ENCODE measurements around the gene SLC26A6. TPM values are rescaled to one million over a fixed set of nuclear protein-coding genes. Genes with fewer than 3 reads are reported as not detected.

Gene SLC26A6
- total and polyA plus RNA-seq, 2 donors (not counting 1 experiment from before 2014, with no cell fraction given), result 22.5 to 26.7 TPM

DNA sequence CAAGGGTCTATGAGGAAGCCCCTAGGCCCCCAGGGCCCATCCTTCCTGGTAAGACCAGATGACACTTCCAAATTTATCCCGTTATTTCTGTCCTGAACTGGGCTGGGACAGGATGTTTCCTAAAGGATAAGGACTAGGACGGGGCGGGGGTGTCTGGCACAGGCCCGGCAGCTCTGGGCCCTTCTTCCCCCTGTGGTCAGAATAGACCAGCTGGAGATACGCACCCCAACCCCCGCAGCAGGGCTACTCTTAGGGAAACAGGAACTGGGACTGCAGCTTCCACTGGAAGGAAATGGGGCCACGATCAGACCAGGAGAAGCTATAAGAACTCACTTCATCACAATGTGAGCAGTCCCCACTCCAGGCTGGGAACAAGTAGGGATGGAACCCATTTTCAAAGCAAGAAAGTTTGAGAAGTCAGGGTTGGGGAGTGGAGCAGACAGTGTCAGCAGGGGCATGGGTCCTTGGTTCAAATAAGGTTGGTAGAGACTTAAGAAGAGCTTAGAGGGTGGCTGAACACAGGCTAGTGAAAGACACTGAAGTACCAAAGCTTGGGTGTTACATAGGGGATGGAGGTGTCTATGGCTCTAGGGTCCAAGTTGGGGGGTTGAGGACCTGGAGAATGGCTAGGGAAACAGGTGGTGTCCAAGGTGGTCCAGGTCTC is 49.4 kb upstream of the SLC26A6 start:
- Mint-ChIP-seq H3K27ac (peak overlapping the region; percentile 77), H3K9me3 (ENCODE audit: insufficient read depth) (no peaks in the 10 kb centered on the region), H3K4me3 (peak overlapping the region; percentile 84), H3K4me1 (peaks cover 35% of the 10 kb centered on the region), H3K27me3 (no peaks in the 10 kb centered on the region)
- H3K27ac ChIP-seq (ENCODE audit: low read length in 2 of 2), result no peak overlapping the region
- no peak for ATAC-seq (ENCODE audit: low read depth)
- ChIA-PET POLR2A (no interaction called here), CTCF (interaction anchor here (0.5 to 1.3 kb wide), 3 partner anchors 14 to 941 kb away, joined by 3 read pairs; no protein-coding TSS in a partner anchor)
- H3K9ac ChIP-seq (ENCODE audit: low read length), result peak overlapping the region; percentile 10
- H3K79me2 ChIP-seq (ENCODE audit: control insufficient read depth, insufficient read depth, low read length), result no peaks in the 10 kb centered on the region
- H3K27me3 ChIP-seq (replicated peaks in 1 of 4; ENCODE audit: control extremely low read depth in 1 of 4, control insufficient read depth in 3 of 4, insufficient read depth in 4 of 4, low read length in 3 of 4), result no peaks in the 10 kb centered on the region
- H2AFZ ChIP-seq (ENCODE audit: insufficient read depth, low read depth, low read length, poor library complexity, severe bottlenecking), result no peak overlapping the region
- H3K4me2 ChIP-seq (replicated peaks; ENCODE audit: low read depth, low read length, poor library complexity, severe bottlenecking), result peak overlapping the region; percentile 75
- intact Hi-C loops (cut with micrococcal nuclease), result loop anchor here (1.0 to 10.0 kb wide), 5 partner anchors 20 to 597 kb away; partner anchors contain the start of gene IP6K2
- H3K36me3 ChIP-seq (replicated peaks in 1 of 2; ENCODE audit: control extremely low read depth in 1 of 2, control insufficient read depth in 1 of 2, extremely low read depth in 1 of 2, insufficient read depth in 2 of 2, low read length in 1 of 2), result peaks cover 0 to 26% of the 10 kb centered on the region in 2 experiments
- peaks cover 4% of the 10 kb centered on the region for H4K20me1 ChIP-seq (ENCODE audit: control insufficient read depth, insufficient read depth, low read length, poor library complexity, severe bottlenecking)
- H3K4me3 ChIP-seq (ENCODE audit: control extremely low read depth in 1 of 5, extremely low read depth in 1 of 5, insufficient read depth in 1 of 5, low read depth in 2 of 5, low read length in 4 of 5), result no peak overlapping the region
- H3K4me1 ChIP-seq (ENCODE audit: control insufficient read depth in 2 of 2, insufficient read depth in 2 of 2, low read length in 2 of 2), result peaks cover 20 to 35% of the 10 kb centered on the region in 2 donors
- H3K9me3 ChIP-seq (ENCODE audit: control extremely low read depth in 1 of 3, control insufficient read depth in 2 of 3, insufficient read depth in 1 of 3, low read length in 2 of 3), result no peaks in the 10 kb centered on the region
- DNase-seq, result no peak
- TF ChIP-seq EZH2 (IDR thresholded peaks at IDR 0.05; ENCODE audit: borderline replicate concordance, insufficient read depth, low read depth, low read length, poor library complexity, severe bottlenecking), result no peak
- TF ChIP-seq, protein P1, sequence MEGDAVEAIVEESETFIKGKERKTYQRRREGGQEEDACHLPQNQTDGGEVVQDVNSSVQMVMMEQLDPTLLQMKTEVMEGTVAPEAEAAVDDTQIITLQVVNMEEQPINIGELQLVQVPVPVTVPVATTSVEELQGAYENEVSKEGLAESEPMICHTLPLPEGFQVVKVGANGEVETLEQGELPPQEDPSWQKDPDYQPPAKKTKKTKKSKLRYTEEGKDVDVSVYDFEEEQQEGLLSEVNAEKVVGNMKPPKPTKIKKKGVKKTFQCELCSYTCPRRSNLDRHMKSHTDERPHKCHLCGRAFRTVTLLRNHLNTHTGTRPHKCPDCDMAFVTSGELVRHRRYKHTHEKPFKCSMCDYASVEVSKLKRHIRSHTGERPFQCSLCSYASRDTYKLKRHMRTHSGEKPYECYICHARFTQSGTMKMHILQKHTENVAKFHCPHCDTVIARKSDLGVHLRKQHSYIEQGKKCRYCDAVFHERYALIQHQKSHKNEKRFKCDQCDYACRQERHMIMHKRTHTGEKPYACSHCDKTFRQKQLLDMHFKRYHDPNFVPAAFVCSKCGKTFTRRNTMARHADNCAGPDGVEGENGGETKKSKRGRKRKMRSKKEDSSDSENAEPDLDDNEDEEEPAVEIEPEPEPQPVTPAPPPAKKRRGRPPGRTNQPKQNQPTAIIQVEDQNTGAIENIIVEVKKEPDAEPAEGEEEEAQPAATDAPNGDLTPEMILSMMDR (IDR thresholded peaks at IDR 0.05), result no peak
- WGBS (ENCODE audit: insufficient coverage), result 57% methylated on average over 6 of the region's 7 CpGs

GRCh38 chr3:48684054-48684349 is 48.7 kb upstream of the SLC26A6 start:
- intact Hi-C loops (cut with micrococcal nuclease), result loop anchor here (2.0 to 10.0 kb wide), 2 partner anchors 19 to 219 kb away; a partner anchor contains a TSS
- WGBS (ENCODE audit: insufficient coverage), result 97% methylated on average over 8 of the region's 8 CpGs
- Histone ChIP-seq H3K36me3 (replicated peaks in 1 of 2; ENCODE audit: control extremely low read depth in 1 of 2, control insufficient read depth in 1 of 2, extremely low read depth in 1 of 2, insufficient read depth in 2 of 2, low read length in 1 of 2) (peaks cover 0 to 22% of the 10 kb centered on the region in 2 experiments), H3K4me3 (ENCODE audit: control extremely low read depth in 1 of 5, extremely low read depth in 1 of 5, insufficient read depth in 1 of 5, low read depth in 2 of 5, low read length in 4 of 5) (no peak overlapping the region), H4K20me1 (ENCODE audit: control insufficient read depth, insufficient read depth, low read length, poor library complexity, severe bottlenecking) (no peaks in the 10 kb centered on the region), H3K9ac (ENCODE audit: low read length) (no peak overlapping the region), H3K4me1 (ENCODE audit: control insufficient read depth in 2 of 2, insufficient read depth in 2 of 2, low read length in 2 of 2) (peaks cover 26 to 41% of the 10 kb centered on the region in 2 donors), H3K9me3 (ENCODE audit: control extremely low read depth in 1 of 3, control insufficient read depth in 2 of 3, insufficient read depth in 1 of 3, low read length in 2 of 3) (no peaks in the 10 kb centered on the region), H3K27me3 (replicated peaks in 1 of 4; ENCODE audit: control extremely low read depth in 1 of 4, control insufficient read depth in 3 of 4, insufficient read depth in 4 of 4, low read length in 3 of 4) (no peaks in the 10 kb centered on the region), H2AFZ (ENCODE audit: insufficient read depth, low read depth, low read length, poor library complexity, severe bottlenecking) (no peak overlapping the region), H3K27ac (ENCODE audit: low read length in 2 of 2) (no peak overlapping the region), H3K79me2 (ENCODE audit: control insufficient read depth, insufficient read depth, low read length) (no peaks in the 10 kb centered on the region), H3K4me2 (replicated peaks; ENCODE audit: low read depth, low read length, poor library complexity, severe bottlenecking) (no peak overlapping the region)
- ChIA-PET CTCF (interaction anchor here (1.2 to 1.3 kb wide), 2 partner anchors 14 to 16 kb away, joined by 3 read pairs; no protein-coding TSS in a partner anchor), POLR2A (interaction anchor here (0.8 kb wide), 1 partner anchor 307 kb away, joined by 3 read pairs; no protein-coding TSS in a partner anchor)
- Mint-ChIP-seq H3K9me3 (ENCODE audit: insufficient read depth) (no peaks in the 10 kb centered on the region), H3K4me1 (peaks cover 40% of the 10 kb centered on the region), H3K27me3 (no peaks in the 10 kb centered on the region), H3K4me3 (peak overlapping the region; percentile 11), H3K27ac (peak overlapping the region; percentile 13)
- TF ChIP-seq EZH2 (IDR thresholded peaks at IDR 0.05; ENCODE audit: borderline replicate concordance, insufficient read depth, low read depth, low read length, poor library complexity, severe bottlenecking), result no peak
- TF ChIP-seq, protein P1 (IDR thresholded peaks at IDR 0.05), result no peak
- DNase-seq (no peak), ATAC-seq (ENCODE audit: low read depth) (no peak)

All from B cell (primary cell).